KG1 (cell line): ENCODE results near the gene APOO.

Experiments
- DNase-seq: peaks from one replicate; lab custom pipeline; 2025; lab: John Stamatoyannopoulos, UW

The APOO gene

DNA sequence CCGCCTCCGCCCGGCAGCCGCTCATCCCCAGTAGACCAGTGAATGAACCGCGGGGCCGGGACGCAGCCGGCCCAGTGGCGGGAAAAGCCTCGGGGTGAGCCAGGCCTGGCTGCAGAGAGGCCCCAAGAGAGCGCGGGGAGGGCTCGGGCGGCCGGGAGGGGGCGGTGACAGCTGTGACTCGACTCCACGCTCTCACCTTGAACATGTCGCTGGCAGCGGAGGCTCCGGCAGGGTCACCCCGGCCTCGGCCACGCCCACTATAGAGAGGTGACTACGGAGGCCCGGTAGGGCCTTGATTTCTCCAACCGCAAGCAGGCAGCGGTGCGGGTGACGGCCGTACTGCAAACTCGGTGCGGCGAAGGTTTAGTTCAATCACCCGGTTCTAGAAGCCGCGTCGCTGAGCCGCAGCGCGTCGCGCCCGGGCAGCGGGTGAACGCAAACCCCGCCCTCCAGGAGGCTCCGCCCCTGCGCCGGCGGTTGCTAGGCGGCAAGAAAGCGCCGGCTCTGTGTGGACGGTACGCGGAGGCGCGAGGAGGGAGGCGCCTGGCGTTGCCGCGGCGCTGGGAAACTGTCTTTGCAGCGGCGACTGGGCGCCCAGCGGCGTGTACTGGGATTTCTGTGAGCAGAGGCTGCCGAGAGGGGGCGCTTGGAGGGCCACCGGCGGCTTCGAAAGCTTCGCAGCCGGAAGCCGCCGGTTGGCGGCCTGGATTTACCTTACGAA, at the start of gene APOO, which contains the start of gene CXorf58:
TSS of gene APOO (minus strand) at position 441 of the 721 bp plus-strand sequence. CDS start at position 205, 236 bp downstream.
TSS of gene CXorf58 (plus strand) at position 509 of the 721 bp plus-strand sequence. CDS start 2,297 bp downstream, outside the sequence.
- peak; percentile 84 for DNase-seq

GRCh38 chrX:23954396-23954795, 46.7 kb upstream of the APOO start:
- no peak for DNase-seq

- DNase-seq: peak; percentile 2
These were observed 46.2 kb upstream of the APOO start for GRCh38 chrX:23953908-23954269.

DNA sequence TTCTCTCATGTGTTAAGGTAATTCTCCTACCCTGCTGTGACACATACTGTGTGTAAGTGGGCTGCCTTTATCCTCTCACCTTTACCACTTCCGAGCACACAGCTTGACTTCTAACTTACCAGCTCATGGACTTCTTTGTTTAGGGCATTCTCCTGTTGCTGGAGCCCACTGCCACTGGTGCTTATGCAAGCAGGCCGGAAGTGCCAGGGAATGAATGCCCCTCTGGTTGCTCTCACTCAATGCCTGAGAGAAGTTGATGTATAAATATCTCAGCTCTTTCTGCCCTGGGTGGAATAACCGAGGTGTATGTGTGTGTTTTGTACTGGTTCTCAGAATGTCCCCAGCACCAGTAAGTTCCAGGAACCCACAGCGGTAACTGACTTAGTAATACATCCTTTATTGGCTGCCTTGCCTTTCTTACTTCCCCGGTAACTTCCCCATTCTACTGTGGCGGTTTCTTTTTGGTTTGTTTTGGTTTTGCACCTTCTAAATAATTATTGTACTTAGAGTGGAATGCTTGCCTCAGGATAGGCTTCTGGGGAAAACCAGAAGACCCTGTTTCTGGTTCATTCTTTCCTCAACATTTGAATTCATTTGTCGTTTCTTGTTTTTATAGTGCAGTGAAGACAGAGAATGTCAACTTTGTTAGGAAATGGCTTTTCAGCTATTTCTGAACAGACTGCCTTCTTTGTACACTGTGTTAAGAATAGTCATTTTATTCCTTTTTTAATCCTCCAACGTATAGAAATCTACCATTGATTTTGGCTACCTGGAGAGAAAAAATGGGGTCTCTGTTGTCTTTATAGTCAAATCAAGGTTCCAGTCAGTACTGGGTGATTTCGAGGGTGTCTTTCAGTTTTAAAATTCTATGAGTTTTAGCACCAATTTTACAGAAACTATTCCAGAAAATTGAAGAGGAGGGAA, 45.5 kb upstream of the APOO start:
- DNase-seq: peak; percentile 35

DNA sequence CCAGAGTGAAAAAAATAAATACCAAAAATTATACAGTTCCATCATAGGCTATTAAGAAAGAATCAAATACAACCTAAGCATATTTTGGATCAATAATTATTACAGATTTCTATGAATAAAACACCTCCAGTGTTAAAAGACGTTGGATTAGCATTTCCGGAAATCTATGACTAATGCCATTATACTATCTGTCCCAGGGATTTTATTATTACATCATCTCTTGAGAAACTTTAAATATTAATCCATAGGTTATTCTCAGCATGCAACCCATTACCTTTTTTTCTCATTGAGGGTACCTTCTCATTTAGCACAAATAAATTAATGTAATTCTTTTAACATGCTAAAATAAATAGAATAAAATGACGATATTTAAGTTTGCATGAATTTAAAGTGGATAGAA, 44.7 kb upstream of the APOO start:
- no peak for DNase-seq

DNA sequence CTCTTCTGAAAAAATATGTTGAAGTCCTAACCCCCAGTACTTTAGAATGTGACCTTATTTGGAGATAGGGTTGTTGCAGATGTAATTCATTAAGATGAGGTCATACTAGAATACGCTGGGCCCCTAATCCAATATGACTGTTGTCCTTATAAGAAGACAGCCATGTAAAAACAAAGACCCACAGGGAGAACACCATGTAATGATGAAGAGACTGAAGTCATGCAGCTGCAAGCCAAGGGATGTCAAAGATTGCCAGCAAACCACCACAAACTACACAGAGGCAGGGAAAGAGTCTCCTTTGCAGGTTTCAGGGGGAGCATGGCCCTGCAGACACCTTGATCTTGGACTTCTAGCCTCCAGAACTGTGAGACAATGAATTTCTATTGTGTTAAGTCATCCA, 37.5 kb upstream of the APOO start:
- DNase-seq: no peak

DNA sequence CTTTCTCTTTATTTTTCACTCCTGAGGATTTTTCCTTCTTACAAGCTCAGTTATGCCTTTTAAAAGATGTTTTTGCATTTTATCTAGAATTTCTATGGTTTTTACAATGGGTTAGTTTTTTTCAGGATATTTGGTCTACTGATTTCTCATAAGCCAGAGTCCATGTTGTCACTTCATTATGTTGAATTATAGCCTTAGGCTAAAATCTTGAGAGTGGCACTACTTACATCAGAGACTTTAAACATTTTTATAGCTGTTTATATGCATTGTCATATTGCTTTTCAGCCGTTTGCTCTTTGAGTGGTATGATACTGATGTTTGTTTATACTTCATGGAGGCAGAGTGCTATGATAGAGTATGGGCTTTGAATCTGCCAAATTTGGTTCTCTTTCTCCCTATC, 36.5 kb upstream of the APOO start:
- DNase-seq: no peak

- DNase-seq: no peak
These were observed 31.5 kb upstream of the APOO start for GRCh38 chrX:23939203-23939602.

DNA sequence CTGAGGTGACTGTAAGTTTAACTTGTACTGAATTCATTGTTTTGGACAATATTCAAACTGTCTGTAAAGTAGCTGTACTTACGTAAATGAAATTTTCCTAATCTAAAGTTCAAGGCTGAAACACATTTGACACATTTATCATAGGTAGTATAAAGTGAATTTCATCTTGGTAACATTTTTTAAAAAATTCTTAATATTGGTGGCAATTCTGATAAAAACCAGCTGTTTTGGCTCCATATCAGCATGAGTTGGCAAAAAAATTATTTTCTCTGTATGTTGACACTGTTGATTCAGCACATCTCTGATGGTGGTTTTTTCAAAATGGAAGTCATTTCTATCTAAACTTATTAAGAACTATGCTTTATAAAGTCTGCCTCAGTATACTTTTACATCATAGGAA, 31.0 kb upstream of the APOO start:
- no peak for DNase-seq

GRCh38 chrX:23937100-23937499, 29.4 kb upstream of the APOO start:
- no peak for DNase-seq

- DNase-seq: no peak
These were observed 28.4 kb upstream of the APOO start for GRCh38 chrX:23936180-23936579.

GRCh38 chrX:23935106-23935505, 27.4 kb upstream of the APOO start:
- no peak for DNase-seq

DNA sequence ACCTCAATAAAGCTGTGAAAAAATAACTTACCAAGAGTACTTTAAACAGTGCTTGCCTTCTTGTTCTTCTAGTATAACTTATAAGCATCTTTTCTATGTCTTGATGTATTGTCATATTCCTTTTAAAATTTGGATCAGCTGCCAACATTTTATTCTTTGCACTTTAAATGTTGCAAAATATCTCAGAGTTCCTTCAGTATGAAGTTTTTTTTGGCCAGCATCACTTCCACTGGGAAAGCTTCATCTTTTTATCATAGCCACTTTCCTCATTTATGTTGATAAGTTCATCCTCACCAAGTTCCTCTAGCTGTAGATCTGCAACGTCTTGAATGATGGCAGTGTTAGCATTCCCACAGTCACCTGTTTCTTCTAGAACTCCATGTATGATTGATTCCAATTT, 24.3 kb upstream of the APOO start:
- no peak for DNase-seq

- DNase-seq: no peak
These were observed 23.3 kb upstream of the APOO start for GRCh38 chrX:23930894-23931604.

DNA sequence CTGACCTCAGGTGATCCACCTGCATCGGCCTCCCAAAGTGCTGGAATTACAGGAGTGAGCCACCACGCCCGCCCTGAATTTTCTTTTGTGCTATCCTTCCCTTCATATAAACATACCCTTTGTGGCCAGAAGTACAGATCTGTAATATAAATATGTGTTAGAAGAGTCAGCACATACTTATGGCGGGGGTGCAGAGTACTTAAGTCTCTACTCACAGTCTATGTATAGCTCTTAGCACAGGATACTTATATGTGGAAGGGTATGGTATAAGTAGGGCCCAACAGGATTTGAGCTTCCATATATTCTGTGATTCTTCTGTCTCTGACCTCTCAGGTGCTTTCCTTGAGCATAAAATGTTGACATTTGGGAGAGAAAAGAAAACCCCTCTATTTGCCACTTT, 18.3 kb upstream of the APOO start:
- no peak for DNase-seq

GRCh38 chrX:23919706-23920320, 12.1 kb upstream of the APOO start:
- no peak for DNase-seq

GRCh38 chrX:23919148-23919547, 11.4 kb upstream of the APOO start:
- no peak for DNase-seq

DNA sequence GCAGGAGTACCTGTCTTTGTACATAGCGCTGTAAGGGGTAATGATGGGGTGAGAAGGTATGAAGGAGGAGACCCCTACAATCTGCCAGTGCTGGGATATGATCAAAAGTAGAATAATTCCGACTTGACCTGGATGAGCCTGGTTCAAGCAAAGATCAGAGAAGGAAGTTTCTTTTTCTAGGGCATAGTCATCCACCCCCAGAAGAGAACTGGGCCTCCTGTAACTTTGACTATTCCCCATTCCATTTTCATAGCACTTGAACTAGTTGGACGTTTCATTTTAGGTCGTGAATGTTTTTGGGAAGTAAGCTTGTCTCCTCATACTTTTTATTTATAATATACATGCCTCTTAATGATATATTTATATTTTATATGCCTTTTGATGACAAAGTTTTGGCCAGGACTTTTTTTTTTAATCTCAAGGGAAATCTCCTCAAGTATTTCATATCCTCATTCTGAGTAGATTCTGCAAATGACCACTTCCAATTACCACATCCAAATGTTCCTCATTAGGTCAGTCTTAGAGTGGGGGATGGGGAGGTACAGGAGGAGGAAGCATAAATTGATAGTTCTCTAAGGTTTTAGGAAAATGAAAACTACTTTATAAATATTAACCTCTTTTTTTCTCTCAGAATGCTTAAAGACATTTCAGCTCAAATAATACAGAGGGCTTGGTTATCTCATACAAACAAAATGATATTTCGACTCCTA, 3.5 kb upstream of the APOO start:
- no peak for DNase-seq

DNA sequence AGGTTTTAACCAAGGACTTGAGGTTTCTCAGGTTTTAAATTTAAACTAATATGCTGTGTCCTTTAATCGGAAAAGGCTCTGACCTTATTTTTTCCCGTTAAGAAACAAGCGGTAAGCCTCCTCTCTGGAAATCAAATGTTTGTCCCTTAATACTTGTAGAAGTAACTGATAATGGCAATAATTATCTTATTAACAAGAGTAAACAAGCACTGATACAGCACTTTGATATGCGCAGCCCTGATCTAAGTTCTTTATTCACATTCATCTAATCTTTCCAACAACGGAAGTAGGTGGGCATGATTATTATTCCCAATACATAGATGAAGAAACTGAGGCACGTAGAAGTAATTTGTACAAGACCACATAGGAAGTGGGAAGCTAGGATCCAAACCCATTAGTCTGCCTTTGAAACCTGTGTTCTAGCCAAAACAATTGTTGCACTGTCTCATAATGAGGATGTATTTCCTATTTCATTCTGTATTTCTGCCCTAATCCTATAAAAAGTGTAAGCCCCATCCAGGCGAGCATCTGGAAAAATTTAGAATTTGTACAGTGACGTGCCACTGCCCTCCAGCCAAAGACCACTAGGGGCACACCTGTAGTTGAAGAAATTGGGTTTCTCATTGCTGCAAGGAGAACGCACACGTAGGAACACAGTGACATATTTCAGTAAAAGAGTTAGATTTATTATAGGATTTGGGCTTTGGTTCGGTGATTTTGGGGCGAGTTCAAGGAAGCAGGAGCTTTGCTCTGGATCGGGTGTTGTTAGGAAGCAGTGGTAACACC, 674 bp upstream of the APOO start:
- DNase-seq: no peak

DNA sequence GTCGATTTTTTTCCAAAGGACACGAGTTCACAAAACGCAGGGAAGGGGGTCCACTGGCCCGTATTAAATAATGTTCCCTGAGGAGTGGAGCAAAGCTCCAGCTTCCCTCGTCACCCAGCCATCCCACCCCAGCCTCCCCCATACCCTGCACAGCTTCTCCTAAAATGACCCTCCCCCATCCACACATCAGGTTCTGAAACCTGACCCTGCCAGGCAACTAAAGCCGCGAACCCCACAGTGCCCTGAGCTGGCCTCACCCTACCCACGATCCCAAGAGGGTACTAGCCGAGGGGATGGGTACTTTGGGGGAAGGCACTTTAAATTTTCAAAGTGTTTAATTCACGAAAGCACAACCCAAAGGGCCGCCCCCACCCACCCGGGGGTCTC, 634 bp downstream of the APOO start:
- no peak for DNase-seq

- DNase-seq: no peak
These were observed 3.6 kb downstream of the APOO start for GRCh38 chrX:23904096-23904495.
